Measurements from ENCODE around the gene GIMAP7.

Gene GIMAP7

GRCh38 chr7:150514748-150515222 is at the start of gene GIMAP7:
TSS of gene GIMAP7 (plus strand) at chr7:150514872. CDS start at chr7:150519975, 5,103 bp downstream.
- DNase-seq (ENCODE audit: low read depth in 2 of 2): no peak
- TF ChIP-seq CTCF (IDR thresholded peaks at IDR 0.05; ENCODE audit: low read depth, low read length): no peak
- no peak within 1 kb of the TSS for H3K4me3 ChIP-seq (replicated peaks in 1 of 2; ENCODE audit: low read depth in 2 of 2, low read length in 2 of 2)

- H3K4me3 ChIP-seq (replicated peaks in 1 of 2; ENCODE audit: low read depth in 2 of 2, low read length in 2 of 2): no peak overlapping the region
- no peak for DNase-seq (ENCODE audit: low read depth in 2 of 2)
- no peak for TF ChIP-seq CTCF (IDR thresholded peaks at IDR 0.05; ENCODE audit: low read depth, low read length)
These were observed 49.7 kb upstream of the GIMAP7 start for GRCh38 chr7:150464962-150465361.

GRCh38 chr7:150465414-150465813 is 49.3 kb upstream of the GIMAP7 start:
- H3K4me3 ChIP-seq (replicated peaks in 1 of 2; ENCODE audit: low read depth in 2 of 2, low read length in 2 of 2): no peak overlapping the region
- no peak for TF ChIP-seq CTCF (IDR thresholded peaks at IDR 0.05; ENCODE audit: low read depth, low read length)

GRCh38 chr7:150466477-150466876 is 48.2 kb upstream of the GIMAP7 start:
- H3K4me3 ChIP-seq (replicated peaks in 1 of 2; ENCODE audit: low read depth in 2 of 2, low read length in 2 of 2): no peak overlapping the region
- DNase-seq (ENCODE audit: low read depth in 2 of 2): no peak
- TF ChIP-seq CTCF (IDR thresholded peaks at IDR 0.05; ENCODE audit: low read depth, low read length): no peak

More at GRCh38 chr7:150465414-150465813, 49.3 kb upstream of the GIMAP7 start:
- no peak for DNase-seq (ENCODE audit: low read depth in 2 of 2)

- no peak for TF ChIP-seq CTCF (IDR thresholded peaks at IDR 0.05; ENCODE audit: low read depth, low read length)
- DNase-seq (ENCODE audit: low read depth in 2 of 2): no peak
- no peak overlapping the region for H3K4me3 ChIP-seq (replicated peaks in 1 of 2; ENCODE audit: low read depth in 2 of 2, low read length in 2 of 2)
These were observed 46.4 kb upstream of the GIMAP7 start for GRCh38 chr7:150468241-150468640.

- no peak for TF ChIP-seq CTCF (IDR thresholded peaks at IDR 0.05; ENCODE audit: low read depth, low read length)
- H3K4me3 ChIP-seq (replicated peaks in 1 of 2; ENCODE audit: low read depth in 2 of 2, low read length in 2 of 2): no peak overlapping the region
- DNase-seq (ENCODE audit: low read depth in 2 of 2): no peak
These were observed 42.8 kb upstream of the GIMAP7 start for GRCh38 chr7:150471886-150472285.

- H3K4me3 ChIP-seq (replicated peaks in 1 of 2; ENCODE audit: low read depth in 2 of 2, low read length in 2 of 2): no peak overlapping the region
- DNase-seq (ENCODE audit: low read depth in 2 of 2): no peak
- no peak for TF ChIP-seq CTCF (IDR thresholded peaks at IDR 0.05; ENCODE audit: low read depth, low read length)
These were observed 40.8 kb upstream of the GIMAP7 start for GRCh38 chr7:150473902-150474301.

Data from cardiac fibroblast (primary cell).